GM12878 (cell line): ENCODE results near the gene NHSL2. TPM values are rescaled to one million over a fixed set of nuclear protein-coding genes. Genes with fewer than 3 reads are reported as not detected.

Experiments used
- ATAC-seq: fragments of 200-7000 bp; cut with Tn5 transposase; 3 replicates; pipeline ENCODE4 v1.9.1; 2020; ENCODE audit warnings: mild to moderate bottlenecking, moderate library complexity
- BruUV-seq: library from RNA; stranded (reverse); fragments of 400-500 nt; replicated peaks from 2 replicates; lab custom pipeline; 2021; lab: Mats Ljungman, UMichigan
- CTCF ChIA-PET: fragments of 300-600 bp; sonication (Branson Sonifier 250); formaldehyde crosslinking; extraction: SDS; loops from one replicate; lab custom pipeline; 2021; ENCODE audit warnings: inconsistent platforms; lab: Yijun Ruan, JAX
- POLR2A ChIA-PET: fragments of 350-600 bp; formaldehyde crosslinking; extraction: SDS; loops from one replicate; lab custom pipeline; 2021; ENCODE audit warnings: inconsistent platforms; lab: Charles Lee
- RAD21 ChIA-PET: fragments of 300-600 bp; sonication (Branson Sonifier 250); formaldehyde crosslinking; loops from one replicate; lab custom pipeline; 2023; ENCODE audit warnings: antibody characterized with exemption; ENCODE audit not compliant: unreplicated experiment; lab: Charles Lee
- SMC1A ChIA-PET: fragments of 300-600 bp; sonication (Branson Sonifier 250); formaldehyde crosslinking; loops from one replicate; lab custom pipeline; 2023; ENCODE audit not compliant: unreplicated experiment, uncharacterized antibody; lab: Charles Lee
- DNase-seq: peaks from one replicate; pipeline ENCODE4 v3.0.0-alpha.2; 2011; ENCODE audit warnings: low read depth, low spot score
- FAIRE-seq: peaks from 3 replicates; lab custom pipeline; 2011; peaks lifted over from hg19 to GRCh38; lab: Jason Lieb, UNC
- H2AFZ ChIP-seq: 2 replicates; pipeline ENCODE4 v1.6.0; 2011; ENCODE audit warnings: low read depth, low read length, control low read depth; ENCODE audit not compliant: control insufficient read depth
- H3K27ac ChIP-seq: 2 replicates; pipeline ENCODE4 v1.5.1; 2011; ENCODE audit warnings: control low read depth; ENCODE audit not compliant: control insufficient read depth, insufficient read depth
- H3K27me3 ChIP-seq, 2 experiments: replicated peaks in 1 of 2; 2 replicates each; pipeline versions ENCODE4 v1.6.0 to v1.6.1; 2011; ENCODE audit warnings: low read length in 1 of 2; ENCODE audit not compliant: control insufficient read depth in 2 of 2, insufficient read depth in 2 of 2
- H3K36me3 ChIP-seq, 2 experiments: 2 replicates each; pipeline ENCODE4 v1.5.1; 2011; ENCODE audit warnings: low read length in 1 of 2; ENCODE audit not compliant: control insufficient read depth in 2 of 2, insufficient read depth in 2 of 2
- H3K4me1 ChIP-seq: 2 replicates; pipeline ENCODE4 v1.6.1; 2011; ENCODE audit warnings: mild to moderate bottlenecking, low read length, moderate library complexity, mixed read lengths; ENCODE audit not compliant: control insufficient read depth, insufficient read depth
- H3K4me2 ChIP-seq: 2 replicates; pipeline ENCODE4 v1.6.0; 2011; ENCODE audit warnings: control low read depth; ENCODE audit not compliant: control insufficient read depth, insufficient read depth
- H3K4me3 ChIP-seq: fragments of 200-600 bp; sonication (generic); 2 replicates; pipeline ENCODE4 v1.5.1; 2016
- H3K79me2 ChIP-seq: 2 replicates; pipeline ENCODE4 v1.6.0; 2011; ENCODE audit warnings: low read length; ENCODE audit not compliant: control insufficient read depth, insufficient read depth
- H3K9ac ChIP-seq: 2 replicates; pipeline ENCODE4 v1.8.0; 2011; ENCODE audit warnings: low read length, control low read depth, mixed read lengths; ENCODE audit not compliant: control insufficient read depth, insufficient read depth
- H3K9me3 ChIP-seq: replicated peaks from 3 replicates; pipeline ENCODE4 v1.5.1; 2011; ENCODE audit warnings: mild to moderate bottlenecking, low read length; ENCODE audit not compliant: control insufficient read depth, insufficient read depth
- H4K20me1 ChIP-seq: 2 replicates; pipeline ENCODE4 v1.6.0; 2011; ENCODE audit not compliant: control insufficient read depth, insufficient read depth
- BACH1 ChIP-seq: fragments of 450-650 bp; IDR thresholded peaks from 2 replicates; pipeline ENCODE4 v1.6.1; 2017; ENCODE audit warnings: mild to moderate bottlenecking, borderline replicate concordance
- HDGF ChIP-seq: fragments of 450-650 bp; IDR thresholded peaks from 2 replicates; pipeline ENCODE4 v1.6.1; 2016; ENCODE audit warnings: antibody characterized with exemption
- LARP7 ChIP-seq: fragments of 450-650 bp; IDR thresholded peaks from 2 replicates; pipeline ENCODE4 v1.6.1; 2017; ENCODE audit warnings: mild to moderate bottlenecking
- NFIC ChIP-seq: IDR thresholded peaks from 2 replicates; pipeline ENCODE4 v1.6.1; 2012; ENCODE audit warnings: low read depth, mild to moderate bottlenecking, inconsistent platforms, low read length, moderate library complexity
- POLR2A ChIP-seq: IDR thresholded peaks from 2 replicates; pipeline ENCODE4 v1.6.1; 2011; ENCODE audit warnings: low read depth, mild to moderate bottlenecking, low read length
- POLR2AphosphoS2 ChIP-seq: IDR thresholded peaks from 2 replicates; pipeline ENCODE4 v1.6.1; 2011; ENCODE audit warnings: low read depth, mild to moderate bottlenecking, low read length, improper control_type of control experiment, moderate library complexity
- POU2F2 ChIP-seq: IDR thresholded peaks from 3 replicates; pipeline ENCODE4 v1.6.1; 2011; ENCODE audit warnings: low read depth, mild to moderate bottlenecking, low read length, borderline replicate concordance
- SMAD5 ChIP-seq: IDR thresholded peaks from 2 replicates; pipeline ENCODE4 v1.6.1; 2016; ENCODE audit warnings: antibody characterized with exemption, low read depth
- WGBS: methylation state at CpG from one replicate; pipeline ENCODE4 v1.1.6; 2016; ENCODE audit warnings: low lambda C conversion rate; ENCODE audit not compliant: insufficient replicate concordance, insufficient coverage; ENCODE audit errors: missing lambda C conversion rate; 5-methylcytosine and 5-hydroxymethylcytosine counted together
- in situ Hi-C: fragments of 300-500 bp; cut with MboI; formaldehyde crosslinking; loops from 9 replicates; pipeline ENCODE4 v1.14.3; 2018; ENCODE audit warnings: mixed read lengths
- intact Hi-C: fragments of 100-400 bp; cut with micrococcal nuclease; formaldehyde crosslinking; loops from one replicate; pipeline ENCODE4 v1.14.2; 2022; ENCODE audit not compliant: unreplicated experiment
- polyA plus RNA-seq, 11 experiments: library from polyadenylated mRNA; depleted of rRNA in 4 of 11; unstranded in 6 of 11; stranded (reverse) in 5 of 11; fragments of >200 nt; fragmentation: Nextera tagmentation in 4 of 11; fragmentation: Illumina TruSeq in 1 of 11; extraction: Ambion mirVana in 4 of 11; extraction: Trizol in 1 of 11; gene quantifications; 1 replicate in 1 of 11; 2 replicates in 10 of 11; pipeline versions ENCODE4 v1.2.1 to v1.2.3, GENCODE V29; 2011 to 2016; ENCODE audit warnings: inconsistent platforms in 2 of 11, missing spikeins in 2 of 11, low read depth in 1 of 11
- total RNA-seq, 4 experiments: library from RNA; depleted of rRNA in 3 of 4; stranded (reverse); fragments of >200 nt in 3 of 4; fragmentation: Illumina TruSeq in 1 of 4; extraction: Trizol in 1 of 4; gene quantifications; 2 replicates each; pipeline versions ENCODE4 v1.2.1 to v1.2.3, GENCODE V29; 2013 to 2021

Gene NHSL2
- total and polyA plus RNA-seq, 10 of the 15 experiments (the other 5 are each of a cell fraction or from before 2014, with no cell fraction given), result 0.05 to 0.53 (median 0.07) TPM; not detected in 2

DNA sequence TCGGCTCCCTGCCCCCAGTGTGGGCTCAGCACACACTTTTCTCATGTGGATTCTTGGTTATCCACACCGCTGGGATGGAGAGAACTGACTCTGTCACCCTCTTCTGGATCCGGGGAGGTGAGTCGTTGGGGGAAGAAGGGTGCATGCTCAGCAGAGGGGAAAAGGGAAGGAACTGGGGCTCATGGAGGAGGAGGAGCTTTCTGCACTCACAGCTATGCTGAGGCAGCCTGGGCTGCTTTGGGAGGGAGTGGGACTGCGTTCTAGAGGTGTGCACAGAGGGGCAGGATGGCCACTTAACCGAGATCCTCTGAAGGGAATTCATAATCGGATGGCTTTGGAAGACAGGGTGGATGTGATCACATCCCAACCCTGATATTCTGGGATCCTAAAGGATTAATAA lies 169.5 kb downstream of the NHSL2 start:
- ChIA-PET CTCF (no interaction called here), RAD21 (no interaction called here), POLR2A (no interaction called here), SMC1A (no interaction called here)
- no peaks in the 10 kb centered on the region for H3K79me2 ChIP-seq
- 26% methylated on average over 7 of the region's 7 CpGs for WGBS
- no peak overlapping the region for H3K4me3 ChIP-seq
- no peak overlapping the region for H3K27ac ChIP-seq
- H3K4me2 ChIP-seq, result no peak overlapping the region
- FAIRE-seq (no peak), ATAC-seq (no peak), DNase-seq (no peak)
- intact Hi-C loops (no loop called here), in situ Hi-C loops (no loop called here)
- H4K20me1 ChIP-seq, result no peaks in the 10 kb centered on the region
- H3K9ac ChIP-seq, result no peak overlapping the region
- no peaks in the 10 kb centered on the region for H3K36me3 ChIP-seq
- peaks cover 0 to 2% of the 10 kb centered on the region in 2 experiments; a peak in 1 of 4 replicates for H3K27me3 ChIP-seq
- H3K4me1 ChIP-seq, result no peaks in the 10 kb centered on the region
- no TSS peak for BruUV-seq
- no peak overlapping the region for H2AFZ ChIP-seq
- TF ChIP-seq SMAD5 (no peak), POLR2A (no peak), POLR2AphosphoS2 (no peak), LARP7 (no peak)
- no peaks in the 10 kb centered on the region for H3K9me3 ChIP-seq

DNA sequence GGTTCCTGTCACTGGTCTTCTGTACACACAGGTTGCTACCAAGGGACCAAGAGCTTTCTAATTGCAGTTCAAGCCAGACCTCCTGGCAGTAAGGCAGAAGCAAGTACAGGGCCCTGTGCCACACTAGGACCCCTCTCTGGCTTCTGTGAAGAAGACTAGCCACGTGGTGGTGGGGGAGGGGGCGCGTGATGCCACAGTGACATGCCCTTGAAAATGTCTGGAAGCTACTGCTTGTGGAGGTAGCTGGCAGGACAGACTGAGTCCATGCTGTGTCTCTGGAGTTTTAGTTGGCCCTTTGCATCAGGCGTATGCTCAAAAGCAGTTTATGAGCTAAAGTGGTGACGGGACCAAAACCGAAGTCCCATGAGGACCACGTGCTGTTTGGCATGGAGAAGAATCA lies 170.2 kb downstream of the NHSL2 start:
- Histone ChIP-seq H3K9me3 (no peaks in the 10 kb centered on the region), H3K4me1 (no peaks in the 10 kb centered on the region), H2AFZ (no peak overlapping the region), H3K4me3 (no peak overlapping the region), H4K20me1 (no peaks in the 10 kb centered on the region), H3K27me3 (peaks cover 0 to 2% of the 10 kb centered on the region in 2 experiments; a peak in 1 of 4 replicates), H3K9ac (no peak overlapping the region), H3K4me2 (no peak overlapping the region), H3K36me3 (no peaks in the 10 kb centered on the region), H3K79me2 (no peaks in the 10 kb centered on the region), H3K27ac (no peak overlapping the region)
- POLR2A ChIA-PET, result no interaction called here
- SMC1A ChIA-PET, result no interaction called here
- RAD21 ChIA-PET, result no interaction called here
- TF ChIP-seq POU2F2 (no peak), POLR2AphosphoS2 (no peak), BACH1 (no peak), NFIC (no peak), HDGF (no peak)
- BruUV-seq, result no TSS peak
- FAIRE-seq, result no peak
- no peak for DNase-seq
- in situ Hi-C loops (no loop called here), intact Hi-C loops (no loop called here)
- CTCF ChIA-PET, result interaction anchor here (0.7 kb wide), 1 partner anchor 43 kb away, joined by 3 read pairs; no protein-coding TSS in a partner anchor
- WGBS, result 48% methylated on average over 7 of the region's 7 CpGs
- no peak for ATAC-seq
